Activated naive CD4-positive, alpha-beta T cell treated with anti-CD3 and anti-CD28 coated beads, Interleukin-2, amount 50 U/mL, for 72 hours (primary cell): ENCODE measurements around the gene GARIN6. TPM values are rescaled to one million over a fixed set of nuclear protein-coding genes. Genes with fewer than 3 reads are reported as not detected.

ENCODE experiments used
- ATAC-seq, 2 donors: fragments of 150-1000 bp; cut with Tn5 transposase; 2 replicates each; pipeline ENCODE4 v1.10.0; 2021; ENCODE audit warnings: mild to moderate bottlenecking in 2 of 2, moderate library complexity in 2 of 2
- DNase-seq, 2 donors: peaks; one replicate each; pipeline ENCODE4 v3.0.0; 2021 to 2022; ENCODE audit warnings: low spot score in 2 of 2
- H3K27ac Mint-ChIP-seq, 2 donors: one replicate each; pipeline ENCODE4 v1.8.0; 2022; ENCODE audit warnings: mild to moderate bottlenecking in 2 of 2, mixed read lengths in 2 of 2
- H3K36me3 Mint-ChIP-seq, 2 donors: one replicate each; pipeline ENCODE4 v1.8.0; 2022; ENCODE audit warnings: mixed read lengths in 2 of 2
- H3K9me3 Mint-ChIP-seq, 2 donors: one replicate each; pipeline ENCODE4 v1.8.0; 2022; ENCODE audit warnings: mixed read lengths in 2 of 2
- total RNA-seq, 2 donors: library from RNA; stranded (reverse); gene quantifications; one replicate each; pipeline ENCODE4 v1.2.3, GENCODE V29; 2022

GARIN6 gene
- total RNA-seq, 2 donors from 2014 or later = not detected

DNA sequence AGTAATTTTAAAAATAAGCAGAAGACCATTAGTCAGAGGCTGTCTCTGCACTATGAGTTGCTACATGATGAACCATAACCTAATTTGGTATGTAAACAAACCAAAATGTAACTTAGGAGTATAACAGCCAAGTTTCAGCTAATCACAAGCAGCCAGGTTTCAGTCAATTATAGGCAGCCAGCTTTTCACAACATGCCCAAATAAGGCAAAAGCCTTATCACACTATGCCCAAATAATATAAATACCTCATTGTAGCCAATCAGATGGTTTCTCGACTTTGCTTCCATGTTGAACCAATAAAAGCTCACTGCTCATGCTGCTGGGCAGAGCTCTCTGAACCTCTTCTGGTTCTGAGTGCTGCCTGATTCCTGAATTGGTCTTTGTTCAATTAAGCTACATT lies 38.6 kb downstream of the GARIN6 start:
- Mint-ChIP-seq H3K9me3 (peaks cover 18 to 36% of the 10 kb centered on the region in 2 donors), H3K36me3 (no peaks in the 10 kb centered on the region), H3K27ac (no peak overlapping the region)
- DNase-seq (no peak), ATAC-seq (no peak)

DNA sequence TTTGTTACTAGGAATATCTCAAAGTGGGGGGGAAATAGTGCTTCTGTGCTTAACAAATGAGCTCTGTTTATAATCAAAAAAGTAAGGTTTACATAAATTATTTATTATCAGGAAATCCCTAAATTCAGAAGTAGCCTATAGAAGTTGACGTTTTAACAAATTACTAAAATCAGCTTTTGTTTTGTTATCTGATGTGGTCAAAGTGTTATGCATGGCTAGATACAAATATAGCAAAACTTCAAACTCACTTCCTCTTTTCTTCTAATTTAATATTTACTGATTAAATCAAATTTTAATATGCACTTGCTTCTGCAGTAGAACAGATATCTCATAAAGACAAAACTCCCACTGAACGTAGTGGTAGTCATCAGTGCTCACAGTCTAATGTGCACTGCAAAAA lies 47.5 kb downstream of the GARIN6 start:
- Mint-ChIP-seq H3K9me3 (peaks cover 11 to 21% of the 10 kb centered on the region in 2 donors), H3K27ac (no peak overlapping the region), H3K36me3 (no peaks in the 10 kb centered on the region)
- DNase-seq (no peak), ATAC-seq (no peak)
